HG03097 (cell line): ENCODE results near the gene LSM12.
A peak's percentile ranks its signal among the peaks of the same experiment; 100 is the strongest.
"Not testable (repeated sequence)": the region's sequence is repeated elsewhere in the genome, so short reads cannot be mapped to it uniquely, and the experiment has no call there.

Source experiments
- ATAC-seq: cut with Tn5 transposase; IDR thresholded peaks from one replicate; pipeline ENCODE4 v1.9.1; 2021; ENCODE audit not compliant: unreplicated experiment, low FRiP score

LSM12 gene

DNA sequence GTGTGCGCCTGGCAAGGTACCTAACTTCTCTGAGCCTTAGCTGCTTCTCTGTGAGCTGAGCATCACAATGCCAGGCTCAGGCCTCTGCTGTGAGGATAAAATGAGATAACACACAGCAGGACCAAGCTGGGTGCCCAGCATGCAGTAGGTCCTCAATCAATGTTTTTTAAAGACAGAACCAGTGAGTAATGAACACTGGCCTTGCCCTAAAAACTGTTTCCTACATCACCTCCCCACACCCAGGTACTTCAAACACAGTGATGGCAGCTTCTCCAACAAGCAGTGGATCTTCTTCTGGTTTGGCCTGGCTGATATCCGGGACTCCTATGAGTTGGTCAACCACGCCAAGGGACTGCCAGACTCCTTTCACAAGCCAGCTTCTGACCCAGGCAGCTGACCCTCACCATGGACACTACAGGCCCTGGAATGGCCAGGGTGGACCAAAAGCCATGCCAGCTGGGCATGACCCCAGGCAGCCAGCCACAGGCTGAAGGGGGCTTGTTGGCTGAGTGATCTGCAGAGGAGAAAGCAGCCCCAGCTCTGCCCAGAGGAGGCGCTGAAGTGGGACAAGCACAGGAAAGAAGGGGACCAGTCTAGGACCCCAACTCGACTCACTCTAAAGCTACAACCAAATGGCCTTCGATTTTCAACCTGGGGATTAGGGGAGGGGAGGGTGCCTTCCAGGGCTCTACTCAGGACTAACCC lies 58.1 kb downstream of the LSM12 start:
- ATAC-seq = no peak

DNA sequence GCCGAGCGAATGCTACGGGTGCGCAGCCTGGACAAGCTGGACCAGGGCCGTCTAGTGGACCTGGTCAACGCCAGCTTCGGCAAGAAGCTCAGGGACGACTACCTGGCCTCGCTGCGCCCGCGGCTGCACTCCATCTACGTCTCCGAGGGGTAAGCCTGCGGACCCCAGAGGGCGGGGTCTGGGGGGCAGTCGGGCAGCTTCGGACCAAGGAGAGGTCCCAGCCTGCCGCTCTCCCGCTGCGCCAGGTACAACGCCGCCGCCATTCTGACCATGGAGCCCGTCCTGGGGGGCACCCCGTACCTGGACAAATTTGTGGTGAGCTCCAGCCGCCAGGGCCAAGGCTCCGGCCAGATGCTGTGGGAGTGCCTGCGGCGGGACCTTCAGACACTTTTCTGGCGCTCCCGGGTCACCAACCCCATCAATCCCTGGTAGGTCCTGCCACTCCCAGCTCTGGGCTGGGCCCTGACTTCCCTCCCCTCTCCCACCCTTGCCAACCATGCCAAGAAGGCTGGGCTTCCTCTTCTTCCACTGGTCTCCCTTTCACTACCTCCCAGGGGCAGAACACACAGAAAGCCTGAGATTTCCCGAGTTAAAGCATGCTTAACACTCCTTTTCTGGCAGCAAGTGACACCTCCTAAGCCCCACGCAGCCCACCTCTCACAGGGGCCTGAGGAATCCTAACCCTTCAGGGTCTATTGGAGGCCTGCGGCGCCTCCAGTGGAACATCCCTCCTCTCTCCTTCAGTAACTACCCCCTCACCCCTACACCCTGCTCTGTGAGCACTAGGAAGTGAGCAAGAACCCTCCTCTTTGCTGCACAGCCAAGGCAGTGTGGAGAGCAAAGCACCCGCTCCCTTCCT lies 58.9 kb downstream of the LSM12 start:
- peak; percentile 1 for ATAC-seq

DNA sequence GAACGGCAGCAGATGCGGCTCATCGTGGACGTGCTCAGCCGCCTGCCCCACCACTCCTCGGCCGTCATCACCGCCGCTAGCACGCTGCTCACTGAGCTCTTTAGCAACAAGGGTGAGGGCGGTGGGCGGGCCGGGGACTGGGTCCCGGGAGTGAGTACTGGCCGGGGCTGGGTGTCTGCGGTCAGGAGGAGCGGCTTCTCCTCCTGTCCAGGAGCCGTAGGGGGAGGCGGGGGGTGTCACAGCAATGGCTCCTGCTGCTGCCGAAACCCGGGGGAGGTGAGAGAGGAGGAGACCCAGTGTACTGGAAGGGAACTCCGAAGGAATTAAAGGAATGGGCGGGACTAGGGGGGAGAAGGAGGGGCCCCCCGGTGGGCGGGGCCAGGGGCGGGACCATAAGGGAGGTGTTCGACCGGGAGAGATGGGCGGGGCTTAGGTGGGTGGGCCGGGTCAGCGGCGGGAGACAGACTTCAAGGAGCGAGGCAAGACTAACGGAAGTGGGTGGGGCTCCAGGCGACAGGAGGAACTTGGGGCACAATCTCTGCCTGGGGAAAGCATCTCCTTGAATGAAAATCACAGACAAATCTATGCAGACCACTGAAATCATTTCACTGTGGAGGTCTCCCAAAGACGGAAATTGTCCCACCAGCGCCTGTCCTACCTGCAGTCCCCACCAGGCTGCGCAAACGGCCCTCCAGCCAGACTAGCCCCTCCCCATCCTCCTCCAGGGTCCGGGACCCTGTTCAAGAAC lies 59.7 kb downstream of the LSM12 start:
- peak; percentile 55 for ATAC-seq

DNA sequence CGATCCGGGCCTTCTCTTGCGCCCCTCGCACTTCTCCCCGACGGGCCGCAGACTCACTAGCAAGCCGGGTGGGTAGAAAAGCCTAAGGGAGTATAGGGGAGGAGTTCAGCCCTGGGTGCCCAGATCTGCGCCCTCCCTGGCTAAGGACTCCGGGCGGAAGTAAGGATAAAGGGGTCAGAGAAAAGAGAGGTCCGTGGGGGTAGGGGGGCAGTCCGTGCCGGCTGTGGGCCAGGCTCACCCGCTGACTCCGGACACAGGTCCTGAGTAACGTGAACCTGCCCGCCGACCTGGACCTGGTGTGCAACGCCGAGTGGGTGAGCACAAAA lies 60.2 kb downstream of the LSM12 start:
- peak; percentile 8 for ATAC-seq

DNA sequence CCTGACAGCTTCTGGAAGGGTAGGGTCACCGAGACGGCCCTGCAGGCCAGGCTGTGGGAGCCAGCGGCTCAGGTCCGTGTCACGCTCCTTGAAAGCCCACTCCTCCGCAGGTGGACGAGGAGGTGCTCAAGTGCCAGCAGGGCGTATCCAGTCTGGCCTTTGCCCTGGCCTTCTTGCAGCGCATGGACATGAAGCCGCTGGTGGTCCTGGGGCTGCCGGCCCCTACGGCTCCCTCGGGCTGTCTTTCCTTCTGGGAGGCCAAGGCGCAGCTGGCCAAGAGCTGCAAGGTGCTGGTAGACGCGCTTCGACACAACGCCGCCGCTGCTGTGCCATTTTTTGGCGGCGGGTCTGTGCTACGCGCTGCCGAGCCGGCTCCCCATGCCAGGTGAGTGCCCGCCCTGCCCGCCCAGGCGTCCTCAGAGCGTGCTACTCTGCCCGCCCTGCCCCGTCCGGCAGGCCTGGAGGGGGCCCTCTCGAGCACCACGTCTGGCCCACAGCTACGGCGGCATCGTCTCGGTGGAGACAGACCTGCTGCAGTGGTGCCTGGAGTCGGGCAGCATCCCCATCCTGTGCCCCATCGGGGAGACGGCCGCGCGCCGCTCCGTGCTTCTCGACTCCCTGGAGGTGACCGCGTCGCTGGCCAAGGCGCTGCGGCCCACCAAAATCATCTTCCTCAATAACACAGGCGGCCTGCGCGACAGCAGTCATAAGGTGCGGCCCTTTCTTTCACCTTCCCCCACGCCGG lies 60.8 kb downstream of the LSM12 start:
- ATAC-seq = no peak

DNA sequence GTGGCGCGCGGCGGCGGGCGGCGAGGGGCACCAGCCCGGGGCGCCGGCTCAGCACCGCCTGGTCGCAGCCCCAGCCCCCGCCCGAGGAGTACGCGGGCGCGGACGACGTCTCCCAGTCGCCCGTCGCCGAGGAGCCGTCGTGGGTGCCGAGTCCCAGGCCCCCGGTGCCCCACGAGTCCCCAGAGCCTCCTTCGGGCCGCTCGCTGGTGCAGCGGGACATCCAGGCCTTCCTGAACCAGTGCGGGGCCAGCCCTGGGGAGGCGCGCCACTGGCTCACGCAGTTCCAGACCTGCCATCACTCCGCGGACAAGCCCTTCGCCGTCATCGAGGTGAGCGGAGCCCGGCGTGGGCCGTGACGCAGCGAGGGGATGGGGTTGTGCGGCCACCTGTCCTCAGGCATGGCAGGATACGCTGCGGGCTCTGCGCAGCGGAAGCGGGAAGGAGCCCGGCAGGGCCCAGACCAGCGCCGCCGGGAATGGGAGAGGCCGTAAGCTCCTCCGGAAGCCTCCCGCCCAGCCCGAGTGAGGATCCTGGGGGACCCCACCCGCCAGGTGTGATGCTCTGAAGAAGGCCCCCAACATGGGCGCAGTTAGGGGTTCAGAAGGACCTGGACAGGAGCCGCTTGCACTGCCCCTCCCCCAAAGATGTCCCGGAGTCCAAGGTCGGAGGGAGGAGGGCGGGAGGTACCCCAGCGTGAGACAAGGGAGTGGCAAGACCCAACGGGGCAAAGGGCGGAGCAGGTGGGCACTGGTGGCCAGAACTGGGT lies 61.5 kb downstream of the LSM12 start:
- no peak for ATAC-seq

DNA sequence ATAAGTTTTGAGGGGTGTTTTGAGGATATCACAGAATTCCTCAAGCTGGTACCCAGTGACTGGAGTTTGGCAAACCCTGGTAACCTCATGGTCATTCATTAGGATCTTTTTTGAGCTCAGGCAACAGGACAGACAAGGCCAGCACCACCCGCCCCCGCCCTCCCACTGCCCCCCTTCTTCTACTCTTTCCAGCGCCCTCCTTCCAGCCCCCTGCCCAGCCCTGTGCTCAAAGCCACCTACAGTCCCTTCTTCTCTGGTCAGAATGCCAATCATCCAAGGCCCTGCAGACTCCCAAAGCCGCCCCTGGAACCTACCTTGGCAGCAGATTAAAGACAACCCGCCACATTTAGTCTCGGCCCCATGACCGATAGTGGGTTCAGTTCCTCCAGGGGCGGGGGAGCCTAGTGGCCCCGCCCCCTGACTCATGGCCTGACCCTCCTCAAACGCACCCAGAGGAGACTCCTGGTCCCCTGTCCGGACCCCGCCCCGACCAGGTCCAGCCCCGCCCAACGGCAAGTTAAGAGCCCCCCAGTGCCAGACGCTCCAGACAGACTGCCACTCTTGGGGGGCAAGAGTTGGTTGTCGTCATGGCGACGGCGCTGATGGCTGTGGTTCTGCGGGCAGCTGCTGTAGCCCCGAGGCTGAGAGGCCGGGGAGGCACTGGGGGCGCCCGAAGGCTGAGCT lies 62.3 kb downstream of the LSM12 start, which contains the start of gene NAGS:
NAGS (plus strand) TSS at position 546 of the 684 bp plus-strand sequence; CDS start at position 588, 42 bp downstream.
- no peak for ATAC-seq

DNA sequence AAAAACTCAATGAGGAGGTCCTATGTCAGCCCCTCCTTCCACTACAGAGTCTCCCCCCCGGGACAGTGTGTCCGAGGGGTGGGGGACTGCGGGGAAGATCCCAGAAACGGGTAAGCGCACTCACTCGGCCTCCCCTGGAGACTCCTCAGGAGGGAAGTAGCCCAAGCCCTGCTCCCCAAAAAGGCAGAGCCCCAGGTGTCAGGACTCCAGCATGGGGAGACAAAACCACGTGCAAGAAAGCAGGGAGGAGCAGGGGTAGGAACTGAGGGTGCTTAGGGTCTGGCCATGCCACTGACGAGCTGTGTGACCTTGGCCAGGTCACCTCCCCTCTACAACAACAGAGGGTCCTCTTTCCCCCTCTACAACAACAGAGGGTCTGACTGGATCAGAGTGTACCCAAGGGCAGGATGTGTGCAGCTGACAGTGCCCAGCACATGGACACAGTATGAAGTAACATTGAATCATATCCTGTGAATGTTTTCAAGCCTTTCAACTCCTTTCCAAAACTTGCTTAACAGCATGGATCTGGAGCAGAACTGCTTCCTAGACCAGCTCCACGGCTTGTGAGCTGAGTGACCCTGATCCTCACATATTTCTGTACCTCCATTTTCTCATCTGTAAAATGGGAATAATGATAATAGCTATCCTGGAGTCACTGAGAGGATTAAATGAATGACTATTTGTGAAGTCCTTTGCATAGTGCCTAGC lies 64.2 kb downstream of the LSM12 start:
- ATAC-seq = no peak

DNA sequence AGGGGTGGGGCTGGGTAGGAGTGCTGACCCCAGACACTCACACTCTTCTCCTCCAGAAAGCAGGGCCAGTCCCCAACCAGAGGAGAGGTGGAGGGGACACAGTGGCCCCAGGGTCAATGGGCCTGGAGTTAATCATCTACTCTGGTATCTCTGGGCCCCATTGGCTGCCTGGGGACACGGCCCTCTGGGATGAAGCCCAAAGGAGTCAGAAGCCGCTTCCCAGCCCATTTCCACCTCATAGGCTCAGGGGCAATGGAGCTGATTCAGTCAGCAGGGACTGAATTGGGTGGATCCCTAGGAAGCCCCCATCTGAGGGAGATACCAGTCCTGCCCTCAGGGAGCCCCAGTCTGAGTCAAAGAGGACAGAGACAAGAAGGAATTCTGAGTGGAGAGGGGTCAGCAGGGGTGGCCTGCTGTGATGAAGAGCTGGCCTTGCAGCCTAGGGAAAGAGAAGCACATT lies 65.0 kb downstream of the LSM12 start:
- no peak for ATAC-seq

DNA sequence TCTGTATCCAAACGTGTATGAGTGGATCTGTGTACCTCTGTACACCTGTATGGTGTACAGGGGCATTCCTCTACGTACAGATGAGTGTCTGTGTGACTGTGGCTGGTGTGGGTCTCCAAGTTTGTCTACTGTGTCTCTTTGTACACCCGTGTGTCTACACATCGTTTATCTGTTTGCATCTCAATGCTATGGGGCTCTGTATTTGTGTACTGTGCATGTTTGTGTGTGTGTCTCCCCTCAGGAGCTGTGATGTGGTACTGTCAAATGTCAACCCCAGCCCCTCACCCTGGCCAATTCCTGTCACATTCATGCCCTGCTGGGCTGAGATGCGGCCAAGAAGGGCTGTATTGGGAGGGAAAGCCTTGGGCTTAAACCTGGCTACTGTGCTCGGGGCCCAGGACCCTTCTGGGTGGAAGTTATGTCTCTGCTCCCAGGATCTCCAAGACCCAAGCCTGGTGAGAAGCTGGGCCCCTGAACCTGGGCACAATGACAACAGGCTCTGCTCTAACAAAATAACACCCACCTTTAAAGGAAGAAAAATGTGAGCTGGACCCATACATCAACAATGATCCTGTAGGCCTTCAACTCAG lies 65.5 kb downstream of the LSM12 start:
- ATAC-seq = no peak

DNA sequence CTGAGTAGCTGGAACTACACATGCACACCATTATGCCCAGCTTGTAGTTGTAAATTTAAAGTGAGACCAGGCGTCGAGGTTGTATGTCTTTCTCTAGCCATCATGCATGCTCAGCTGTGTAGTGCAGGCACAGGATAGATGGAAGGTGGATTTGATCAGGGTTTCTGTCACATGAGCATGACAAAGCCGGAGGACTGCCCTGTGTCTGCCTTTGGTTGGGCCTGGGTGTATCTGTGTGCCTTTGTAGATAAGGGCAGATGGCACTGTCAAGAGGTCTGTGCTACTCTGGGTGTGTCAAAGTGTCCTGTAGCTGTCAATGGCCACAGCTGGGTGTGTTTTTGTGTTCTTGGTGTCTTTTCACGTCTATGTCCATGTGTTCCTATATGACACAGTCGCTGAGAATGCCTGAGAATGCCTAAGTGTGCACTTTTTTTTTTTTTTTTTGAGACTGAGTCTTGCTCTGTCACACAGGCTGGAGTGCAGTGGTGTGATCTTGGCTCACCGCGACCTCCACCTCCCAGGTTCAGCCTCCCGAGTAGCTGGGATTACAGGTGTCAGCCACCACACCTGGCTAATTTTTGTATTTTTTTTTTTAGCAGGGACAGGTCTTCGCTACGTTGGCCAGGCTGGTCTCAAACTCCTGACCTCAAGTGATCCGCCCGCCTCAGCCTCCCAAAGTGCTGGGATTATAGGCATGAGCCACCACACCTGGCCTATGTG lies 66.2 kb downstream of the LSM12 start:
- no peak for ATAC-seq

DNA sequence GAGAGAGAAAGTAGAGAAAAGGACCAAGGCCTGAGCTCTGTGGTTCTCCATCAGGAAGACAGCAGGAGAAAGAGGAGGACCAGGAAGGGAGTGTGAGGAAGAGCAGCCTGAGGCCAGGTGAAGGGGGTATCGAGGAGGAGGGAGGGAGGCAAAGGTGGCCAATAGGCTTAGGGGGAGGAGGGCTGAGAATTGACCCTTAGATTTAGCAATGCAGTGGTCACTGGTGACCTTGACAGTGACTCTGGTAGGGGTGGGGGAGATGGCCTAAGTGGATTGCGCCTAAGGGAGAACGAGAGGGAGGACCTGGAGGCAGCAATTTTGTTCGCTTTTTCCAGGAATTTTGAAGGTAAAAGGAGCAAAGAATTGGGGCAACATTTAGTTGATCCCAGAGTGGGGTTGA lies 67.4 kb downstream of the LSM12 start:
- no peak for ATAC-seq

DNA sequence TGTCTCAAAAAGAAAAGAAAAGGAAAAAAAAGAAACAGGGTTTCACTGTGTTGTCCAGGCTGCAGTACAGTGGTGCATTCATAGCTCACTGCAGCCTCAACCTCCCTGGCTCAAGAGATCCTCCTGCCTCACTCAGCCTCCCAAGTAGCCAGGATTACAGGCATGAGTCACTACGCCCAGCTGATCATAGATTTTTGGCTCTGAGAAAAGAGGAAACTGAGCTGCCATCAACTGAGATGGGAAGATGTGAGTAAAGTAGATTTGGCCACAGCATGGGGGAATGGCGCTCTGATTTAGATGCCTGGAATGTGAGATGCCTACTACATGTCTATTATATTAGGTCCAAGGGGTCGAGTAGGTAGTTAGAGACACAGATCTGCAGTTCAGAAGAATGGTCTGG lies 67.9 kb downstream of the LSM12 start:
- no peak for ATAC-seq

DNA sequence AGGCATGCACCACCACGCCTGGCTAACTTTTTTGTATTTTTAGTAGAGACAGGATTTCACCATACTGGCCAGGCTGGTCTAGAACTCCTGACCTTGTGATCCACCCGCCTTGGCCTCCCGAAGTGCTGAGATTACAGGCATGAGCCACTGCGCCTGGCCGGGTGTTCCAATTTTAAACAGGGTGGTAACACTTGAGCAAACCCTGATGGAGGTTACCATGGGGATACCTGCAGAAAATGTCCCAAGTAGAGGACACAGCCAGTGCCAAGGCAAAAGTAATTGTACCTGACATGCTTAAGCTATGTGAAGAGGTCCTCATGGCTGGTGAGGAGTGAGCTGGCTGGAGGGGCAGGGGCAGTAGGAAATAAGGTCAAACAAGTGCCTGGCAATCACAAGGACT lies 69.3 kb downstream of the LSM12 start:
- ATAC-seq = not testable (repeated sequence)

DNA sequence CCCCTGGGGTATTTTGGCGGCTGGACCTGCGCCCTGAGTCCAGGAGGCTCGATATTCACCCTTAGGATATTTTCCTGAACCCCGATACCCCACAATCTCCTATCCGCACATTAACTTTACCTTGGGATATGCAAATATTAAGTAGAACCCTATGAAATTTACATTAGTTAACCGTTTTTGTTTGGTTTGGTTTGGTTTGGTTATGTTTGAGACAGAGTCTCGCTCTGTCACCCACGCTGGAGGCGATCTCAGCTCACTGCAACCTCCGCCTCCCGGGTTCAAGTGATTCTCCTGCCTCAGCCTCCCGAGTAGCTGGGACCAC lies 71.4 kb downstream of the LSM12 start:
- ATAC-seq = no peak

DNA sequence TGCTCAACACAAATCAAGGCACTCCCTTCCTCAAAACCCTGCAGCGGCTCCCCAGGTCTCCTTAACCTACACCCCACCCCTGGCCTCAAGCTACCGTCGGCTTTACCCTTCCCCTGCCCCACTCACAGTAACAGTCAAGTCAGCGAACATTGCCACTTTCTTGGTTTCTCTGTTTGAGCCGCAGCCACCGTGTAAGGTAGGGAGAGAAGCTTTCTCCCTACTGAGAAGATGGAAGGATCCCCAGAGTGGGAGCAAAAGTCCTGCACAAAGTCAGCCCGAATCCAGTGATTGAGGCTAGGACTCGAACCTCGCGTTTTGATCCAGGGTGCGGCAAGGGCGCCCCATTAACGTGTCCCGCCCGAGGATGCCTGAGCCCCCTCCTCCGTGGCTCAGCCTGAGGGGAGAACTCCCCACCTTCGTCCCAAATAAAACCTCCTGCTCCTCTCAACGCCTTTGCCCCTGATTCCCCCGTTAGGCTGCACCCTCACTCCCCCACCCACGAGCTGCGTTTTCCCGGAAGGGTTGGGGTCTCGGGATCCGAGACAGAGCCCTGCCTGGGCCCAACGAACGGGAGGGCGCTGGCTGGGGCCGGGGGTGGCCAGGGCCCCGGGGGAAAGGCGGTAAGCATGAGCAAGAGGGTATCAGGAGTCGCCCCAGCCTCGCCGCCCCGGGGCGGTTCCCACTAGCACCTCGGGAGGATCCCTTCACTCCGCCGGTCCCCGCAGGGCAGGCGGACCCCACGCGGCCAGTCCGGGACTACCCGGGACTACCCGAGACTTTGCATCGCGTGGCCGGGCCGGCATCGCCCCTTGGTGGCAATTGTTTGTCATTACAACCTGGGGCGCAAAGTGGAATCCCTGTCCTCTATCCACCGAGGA lies 72.0 kb downstream of the LSM12 start:
- no peak for ATAC-seq

DNA sequence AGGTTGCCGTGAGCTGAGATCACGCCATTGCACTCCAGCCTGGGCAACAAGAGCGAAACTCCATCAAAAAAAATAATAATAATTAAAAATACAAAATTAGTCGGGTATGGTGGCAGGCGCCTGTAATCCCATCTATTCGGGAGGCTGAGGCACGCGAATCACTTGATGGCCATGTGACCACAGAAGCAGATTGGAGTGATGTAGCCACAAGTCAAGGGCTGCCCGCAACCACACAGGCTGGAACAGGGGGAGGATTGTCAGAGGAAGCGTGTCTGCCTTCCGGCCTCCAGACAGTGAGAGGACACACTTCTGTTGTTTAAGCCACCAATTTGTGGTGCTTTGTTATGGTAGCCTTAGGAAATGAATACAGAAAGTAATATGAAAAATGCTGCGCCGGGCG lies 73.8 kb downstream of the LSM12 start:
- no peak for ATAC-seq
